Measurements from ENCODE around the gene EMD.

EMD gene

GRCh38 chrX:154355776-154356140 is 23.3 kb upstream of the EMD start:
- no peak for DNase-seq

GRCh38 chrX:154356596-154356995 is 22.5 kb upstream of the EMD start:
- DNase-seq: no peak

GRCh38 chrX:154357205-154357604 is 21.9 kb upstream of the EMD start:
- no peak for DNase-seq

- no peak for DNase-seq
These were observed 21.1 kb upstream of the EMD start for GRCh38 chrX:154358011-154358410.

- DNase-seq: no peak
These were observed 20.3 kb upstream of the EMD start for GRCh38 chrX:154358829-154359228.

GRCh38 chrX:154359362-154360154 is 19.5 kb upstream of the EMD start:
- no peak for DNase-seq

- no peak for DNase-seq
These were observed 18.9 kb upstream of the EMD start for GRCh38 chrX:154360155-154360713.

GRCh38 chrX:154362085-154362742 is 16.9 kb upstream of the EMD start:
- DNase-seq: no peak

- DNase-seq: no peak
These were observed 15.2 kb upstream of the EMD start for GRCh38 chrX:154363706-154364439.

GRCh38 chrX:154365052-154365600 is 14.0 kb upstream of the EMD start:
- DNase-seq: no peak

- DNase-seq: no peak
These were observed 13.0 kb upstream of the EMD start for GRCh38 chrX:154365997-154366665.

- DNase-seq: no peak
These were observed 12.4 kb upstream of the EMD start for GRCh38 chrX:154366666-154367055.

GRCh38 chrX:154367474-154368308 is 11.4 kb upstream of the EMD start:
- no peak for DNase-seq

GRCh38 chrX:154368630-154369448 is 10.3 kb upstream of the EMD start:
- peak; percentile 88 to 93 for DNase-seq

- DNase-seq: peak; percentile 67 to 70
These were observed 9.4 kb upstream of the EMD start for GRCh38 chrX:154369449-154370299.

- no peak for DNase-seq
These were observed 8.6 kb upstream of the EMD start for GRCh38 chrX:154370300-154371016.

GRCh38 chrX:154371017-154371788 is 7.9 kb upstream of the EMD start:
- DNase-seq: peak; percentile 88 to 94

GRCh38 chrX:154371789-154372300 is 7.2 kb upstream of the EMD start:
- DNase-seq: no peak
